ENCODE data around the gene IGSF22.

IGSF22 gene

GRCh38 chr11:18713646-18714442 lies 12.1 kb downstream of the IGSF22 start:
- DNase-seq (ENCODE audit: low read depth in 2 of 3, low spot score in 1 of 3), result no peak

- no peak for DNase-seq (ENCODE audit: low read depth in 2 of 3, low spot score in 1 of 3)
Observed at GRCh38 chr11:18710545-18710944, 15.4 kb downstream of the IGSF22 start.

GRCh38 chr11:18709414-18709813 lies 16.6 kb downstream of the IGSF22 start:
- no peak for DNase-seq (ENCODE audit: low read depth in 2 of 3, low spot score in 1 of 3)

GRCh38 chr11:18707811-18708340 lies 18.1 kb downstream of the IGSF22 start:
- no peak for DNase-seq (ENCODE audit: low read depth in 2 of 3, low spot score in 1 of 3)

GRCh38 chr11:18706330-18707243 lies 19.4 kb downstream of the IGSF22 start:
- DNase-seq (ENCODE audit: low read depth in 2 of 3, low spot score in 1 of 3), result no peak

GRCh38 chr11:18705651-18706281 lies 20.2 kb downstream of the IGSF22 start:
- no peak for DNase-seq (ENCODE audit: low read depth in 2 of 3, low spot score in 1 of 3)

- no peak for DNase-seq (ENCODE audit: low read depth in 2 of 3, low spot score in 1 of 3)
Observed at GRCh38 chr11:18704698-18705097, 21.3 kb downstream of the IGSF22 start.

GRCh38 chr11:18704045-18704645 lies 21.8 kb downstream of the IGSF22 start:
- no peak for DNase-seq (ENCODE audit: low read depth in 2 of 3, low spot score in 1 of 3)

- no peak for DNase-seq (ENCODE audit: low read depth in 2 of 3, low spot score in 1 of 3)
Observed at GRCh38 chr11:18703001-18703763, 22.8 kb downstream of the IGSF22 start.

GRCh38 chr11:18701614-18702216 lies 24.3 kb downstream of the IGSF22 start:
- DNase-seq (ENCODE audit: low read depth in 2 of 3, low spot score in 1 of 3), result no peak

GRCh38 chr11:18700872-18701271 lies 25.1 kb downstream of the IGSF22 start:
- no peak for DNase-seq (ENCODE audit: low read depth in 2 of 3, low spot score in 1 of 3)

- DNase-seq (ENCODE audit: low read depth in 2 of 3, low spot score in 1 of 3), result no peak
Observed at GRCh38 chr11:18700375-18700774, 25.6 kb downstream of the IGSF22 start.

GRCh38 chr11:18699848-18700261 lies 26.1 kb downstream of the IGSF22 start:
- no peak for DNase-seq (ENCODE audit: low read depth in 2 of 3, low spot score in 1 of 3)

- no peak for DNase-seq (ENCODE audit: low read depth in 2 of 3, low spot score in 1 of 3)
Observed at GRCh38 chr11:18699269-18699596, 26.8 kb downstream of the IGSF22 start.

GRCh38 chr11:18698341-18699268 lies 27.4 kb downstream of the IGSF22 start, which contains the start of gene TMEM86A:
Gene TMEM86A (plus strand): TSS chr11:18698779. CDS start chr11:18698887, 108 bp downstream.
- peak; percentile 73 to 84 (median 76) for DNase-seq (ENCODE audit: low read depth in 2 of 3, low spot score in 1 of 3)

GRCh38 chr11:18697576-18697975 lies 28.4 kb downstream of the IGSF22 start:
- no peak for DNase-seq (ENCODE audit: low read depth in 2 of 3, low spot score in 1 of 3)

- DNase-seq (ENCODE audit: low read depth in 2 of 3, low spot score in 1 of 3), result no peak
Observed at GRCh38 chr11:18696638-18697225, 29.3 kb downstream of the IGSF22 start.

All from stimulated activated CD4-positive, alpha-beta T cell treated with anti-CD3 and anti-CD28 coated beads, Interleukin-12 subunit alpha, Interleukin-12 subunit beta, amount 100 ng/mL, for 48 hours (primary cell).